Suppressor macrophage (primary cell): ENCODE data around the gene SLC46A1.

Source experiments
- DNase-seq, 4 experiments: peaks; one replicate each; pipeline ENCODE4 v3.0.0-alpha.2; 2020 to 2022

Gene SLC46A1

DNA sequence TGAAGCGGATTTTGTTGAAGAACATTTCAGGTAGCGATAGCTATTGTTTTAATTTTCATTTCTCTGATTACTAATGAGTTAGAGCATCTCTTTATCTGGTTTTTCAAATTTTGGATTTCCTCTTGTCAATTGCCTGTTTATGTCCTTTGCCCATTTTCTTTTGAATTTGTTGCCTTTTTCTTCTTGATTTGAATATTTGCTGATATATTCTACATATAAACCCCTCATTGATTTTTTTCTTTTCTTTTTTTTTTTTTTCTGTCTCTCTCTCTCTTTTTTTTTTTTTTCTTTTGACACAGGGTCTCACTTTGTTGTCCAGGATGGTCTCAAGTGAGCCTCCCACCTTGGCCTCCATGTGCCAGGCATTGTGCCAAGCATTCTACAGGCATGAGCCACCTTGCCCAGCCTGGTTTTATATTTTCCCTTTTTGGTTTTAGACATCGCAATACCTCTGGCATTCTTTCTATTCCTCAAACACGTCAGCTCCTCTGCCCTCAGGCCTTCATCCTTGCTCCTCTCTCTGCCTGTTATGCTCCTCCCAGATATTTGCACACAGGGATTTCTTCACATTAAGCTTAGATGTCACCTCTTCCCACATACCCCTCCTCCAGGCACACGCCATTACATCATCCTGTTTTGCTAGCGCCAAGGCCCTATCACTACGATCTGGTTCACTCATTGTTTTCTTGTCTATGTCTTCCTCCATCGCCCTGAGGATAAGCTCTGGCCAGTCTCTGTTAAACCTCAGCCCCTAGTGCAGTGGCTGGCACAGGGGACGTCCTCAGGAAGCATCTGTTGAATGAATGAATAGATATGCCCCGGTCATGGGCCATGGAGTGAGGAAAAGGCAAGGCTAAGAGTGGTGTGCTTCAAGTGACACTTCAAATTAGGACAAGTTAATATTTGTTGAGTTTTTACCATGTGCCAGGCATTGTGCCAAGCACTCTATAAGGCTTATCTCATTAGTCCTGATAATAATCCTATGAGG lies 25.9 kb downstream of the SLC46A1 start:
- peak in 3 of 4 experiments; percentile 59 to 66 (median 66) for DNase-seq

DNA sequence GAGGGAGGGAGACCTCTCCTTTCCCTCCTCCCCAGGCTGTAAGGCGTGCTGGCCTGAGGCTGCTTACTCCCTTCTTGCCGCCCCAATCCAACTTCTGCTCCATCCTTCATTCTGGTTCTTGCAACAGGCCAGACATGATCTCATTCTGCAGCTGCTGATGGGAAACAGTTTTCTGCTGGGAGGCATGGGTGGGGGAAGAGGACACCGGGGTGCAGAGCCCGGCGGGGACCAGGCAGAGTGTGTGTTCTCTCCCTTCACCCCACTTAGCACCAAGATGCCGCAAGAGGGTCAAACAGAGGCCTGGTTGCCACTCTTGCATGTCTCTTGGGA lies 33.1 kb downstream of the SLC46A1 start:
- DNase-seq: no peak

DNA sequence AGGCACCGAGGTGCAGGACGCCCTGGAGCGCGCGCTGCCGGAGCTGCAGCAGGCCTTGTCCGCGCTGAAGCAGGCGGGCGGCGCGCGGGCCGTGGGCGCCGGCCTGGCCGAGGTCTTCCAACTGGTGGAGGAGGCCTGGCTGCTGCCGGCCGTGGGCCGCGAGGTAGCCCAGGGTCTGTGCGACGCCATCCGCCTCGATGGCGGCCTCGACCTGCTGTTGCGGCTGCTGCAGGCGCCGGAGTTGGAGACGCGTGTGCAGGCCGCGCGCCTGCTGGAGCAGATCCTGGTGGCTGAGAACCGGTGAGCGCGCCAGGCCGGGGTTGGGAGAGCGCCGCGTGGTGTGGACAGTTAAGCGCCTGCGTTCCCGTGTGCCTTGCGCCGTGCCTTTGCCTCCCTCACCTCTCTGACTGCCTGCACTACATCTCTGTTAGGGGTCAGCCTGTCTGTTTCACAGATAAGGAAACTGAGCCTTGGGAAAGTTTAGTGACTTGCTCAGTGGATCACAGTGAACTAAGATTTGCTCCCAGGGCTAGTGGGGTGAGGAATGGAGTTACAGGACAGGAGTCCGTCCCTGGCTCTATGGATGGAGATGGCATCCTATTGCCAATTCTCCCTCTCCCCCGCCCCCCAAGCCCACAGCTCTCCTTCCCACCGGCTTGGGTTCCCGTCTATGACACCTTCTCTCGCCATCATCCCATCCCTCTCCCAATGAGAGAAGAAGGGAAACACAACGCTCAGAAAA lies 33.6 kb downstream of the SLC46A1 start:
- peak in 2 of 4 experiments; percentile 23 to 29 for DNase-seq

DNA sequence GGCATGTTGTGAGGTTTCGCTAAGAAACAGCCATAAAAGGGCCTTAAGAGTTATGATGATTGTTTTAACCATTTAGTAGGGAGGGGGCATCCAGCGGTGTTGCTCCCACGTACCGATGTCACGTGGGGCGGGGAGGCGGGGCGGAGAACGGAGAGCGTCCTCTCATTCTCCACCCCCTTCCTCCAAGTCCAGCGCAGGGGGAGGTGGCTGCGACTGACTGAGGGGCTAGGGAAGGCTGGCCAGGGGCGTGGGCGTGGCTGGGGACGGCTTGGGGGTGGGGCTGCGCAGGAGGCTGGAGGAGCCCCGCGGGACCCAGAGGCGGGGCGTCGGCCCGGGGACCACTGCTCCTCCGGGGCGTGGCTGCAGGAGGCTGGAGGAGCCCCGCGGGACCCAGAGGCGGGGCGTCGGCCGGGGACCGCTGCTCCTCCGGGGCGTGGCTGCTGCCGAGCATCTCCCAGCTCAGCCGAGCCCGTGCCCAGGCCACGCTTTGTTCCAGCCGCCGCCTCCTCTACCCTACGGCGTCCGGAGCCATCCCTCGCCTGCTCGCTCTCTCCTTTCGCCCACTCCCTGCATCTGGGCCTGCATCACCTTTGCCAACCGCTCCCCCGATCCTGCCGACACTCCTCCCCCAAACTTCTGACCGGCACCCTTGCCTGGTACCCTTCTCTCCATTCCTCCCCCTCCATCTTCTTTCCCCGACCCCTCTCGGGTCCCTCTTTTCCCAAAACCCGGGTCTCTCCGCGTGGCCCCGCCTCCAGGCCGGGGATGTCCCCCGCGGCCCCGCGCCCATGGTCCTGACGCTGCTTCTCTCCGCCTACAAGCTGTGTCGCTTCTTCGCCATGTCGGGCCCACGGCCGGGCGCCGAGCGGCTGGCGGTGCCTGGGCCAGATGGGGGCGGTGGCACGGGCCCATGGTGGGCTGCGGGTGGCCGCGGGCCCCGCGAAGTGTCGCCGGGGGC lies 34.5 kb downstream of the SLC46A1 start, which contains the start of gene SARM1:
SARM1 (plus strand) TSS at position 450 of the 958 bp plus-strand sequence; CDS start at position 789, 339 bp downstream.
- peak in 2 of 4 experiments; percentile 51 to 54 for DNase-seq

DNA sequence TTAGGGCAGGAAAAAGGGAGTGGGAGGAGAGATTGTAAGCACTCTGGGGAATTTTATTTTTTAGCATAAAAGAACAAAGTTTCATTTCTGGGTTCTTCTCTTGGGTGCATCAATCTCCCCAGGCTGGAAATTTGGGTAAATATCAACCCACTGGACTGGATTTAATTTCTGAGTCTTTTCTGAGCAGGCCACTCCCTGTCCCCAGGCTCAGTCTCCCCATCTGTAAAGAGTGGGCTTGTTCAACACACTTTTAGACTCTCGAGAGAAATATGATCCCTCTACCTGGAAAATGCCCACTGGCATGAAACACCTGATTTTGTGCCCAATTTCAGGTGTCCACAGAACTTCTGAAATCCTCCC lies 35.3 kb downstream of the SLC46A1 start:
- no peak for DNase-seq

DNA sequence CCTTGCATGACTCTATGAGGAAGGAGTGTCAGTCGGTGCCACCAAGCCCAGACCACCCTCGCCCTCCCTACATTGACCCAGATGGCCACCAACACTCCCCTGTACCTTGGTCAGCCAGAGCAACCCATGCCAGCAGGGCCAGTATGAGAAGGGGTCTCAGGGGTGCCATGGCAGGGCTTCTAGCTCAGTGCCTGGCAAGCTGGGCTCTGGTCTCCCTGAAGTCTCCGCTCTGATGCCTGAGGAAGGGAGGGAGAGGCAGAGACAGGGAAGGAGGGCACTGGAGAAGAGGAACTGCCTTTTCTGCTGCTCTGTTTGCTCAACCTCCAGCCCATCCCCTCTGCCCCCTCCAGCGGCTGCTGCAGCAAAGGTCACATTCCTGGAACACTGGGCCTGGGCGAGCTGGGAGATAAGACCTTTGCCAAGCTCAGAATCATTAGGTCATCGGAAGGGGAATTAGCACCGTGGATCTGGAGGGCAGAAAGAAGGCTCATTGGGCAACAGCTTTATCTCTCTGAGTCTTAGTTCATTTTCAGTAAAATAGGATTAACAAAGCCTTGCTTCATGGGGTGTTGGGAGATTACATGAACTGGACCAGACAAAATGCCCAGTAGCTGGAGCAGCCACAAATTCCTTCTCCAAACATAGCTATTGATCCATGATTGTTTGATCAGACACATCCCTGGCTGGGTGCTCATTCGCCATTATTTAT lies 35.8 kb downstream of the SLC46A1 start, which contains the start of gene VTN:
VTN (minus strand) TSS at position 273 of the 709 bp plus-strand sequence; CDS start at position 169, 104 bp downstream.
- peak; percentile 43 to 69 (median 62) for DNase-seq

DNA sequence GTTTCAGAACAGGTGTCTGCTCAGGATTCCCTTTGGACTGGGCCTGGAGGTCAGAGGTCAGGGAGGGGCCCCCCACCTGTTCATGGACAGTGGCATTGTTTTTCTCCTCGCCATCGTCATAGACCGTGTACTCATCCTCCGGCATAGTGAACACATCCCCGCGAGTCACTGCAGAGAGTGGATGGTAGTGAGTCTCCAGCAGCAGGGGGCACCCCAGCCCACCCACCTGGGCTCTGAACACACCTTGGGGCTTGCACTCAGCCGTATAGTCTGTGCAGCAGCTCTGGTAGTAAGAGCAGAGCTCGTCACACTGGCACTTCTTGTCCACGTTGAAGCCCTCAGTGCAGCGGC lies 36.4 kb downstream of the SLC46A1 start:
- DNase-seq: no peak

DNA sequence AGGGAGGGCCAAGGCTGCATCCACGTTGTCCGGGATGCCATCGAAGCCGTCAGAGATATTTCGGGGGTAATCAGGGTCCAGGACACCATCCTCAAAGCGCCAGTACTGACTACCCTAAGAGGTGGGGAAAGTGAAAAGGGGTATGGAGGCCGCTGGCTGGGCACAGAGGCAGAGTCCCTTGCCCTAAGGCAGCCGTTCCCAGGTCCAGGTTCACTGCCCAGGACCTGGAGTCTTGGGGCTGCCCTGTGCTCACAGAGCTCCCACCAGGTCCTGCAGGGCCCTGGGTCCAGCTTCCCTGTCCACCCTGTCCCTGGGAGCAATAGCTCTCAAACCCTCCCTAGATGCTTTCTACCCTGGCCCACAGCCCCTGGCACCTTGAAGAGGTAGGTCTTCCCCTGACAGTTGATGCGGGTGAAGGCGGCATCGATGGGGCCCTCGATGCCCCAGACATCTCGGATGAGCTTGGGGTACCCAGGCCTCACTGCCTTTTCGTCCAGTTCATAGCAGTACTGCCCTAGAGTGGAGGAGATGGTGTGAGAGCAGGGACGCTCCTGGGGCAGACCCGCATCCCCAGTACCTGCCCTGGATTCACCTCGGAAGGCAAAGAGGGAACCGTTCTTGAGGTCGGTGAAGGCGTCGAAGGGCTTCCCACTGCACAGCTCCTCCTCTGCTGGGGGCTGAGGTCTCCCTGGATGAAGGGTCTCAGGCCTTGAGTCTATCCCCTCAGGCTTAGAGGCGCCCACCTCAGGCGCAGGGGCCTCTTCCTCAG lies 36.9 kb downstream of the SLC46A1 start:
- DNase-seq: no peak

DNA sequence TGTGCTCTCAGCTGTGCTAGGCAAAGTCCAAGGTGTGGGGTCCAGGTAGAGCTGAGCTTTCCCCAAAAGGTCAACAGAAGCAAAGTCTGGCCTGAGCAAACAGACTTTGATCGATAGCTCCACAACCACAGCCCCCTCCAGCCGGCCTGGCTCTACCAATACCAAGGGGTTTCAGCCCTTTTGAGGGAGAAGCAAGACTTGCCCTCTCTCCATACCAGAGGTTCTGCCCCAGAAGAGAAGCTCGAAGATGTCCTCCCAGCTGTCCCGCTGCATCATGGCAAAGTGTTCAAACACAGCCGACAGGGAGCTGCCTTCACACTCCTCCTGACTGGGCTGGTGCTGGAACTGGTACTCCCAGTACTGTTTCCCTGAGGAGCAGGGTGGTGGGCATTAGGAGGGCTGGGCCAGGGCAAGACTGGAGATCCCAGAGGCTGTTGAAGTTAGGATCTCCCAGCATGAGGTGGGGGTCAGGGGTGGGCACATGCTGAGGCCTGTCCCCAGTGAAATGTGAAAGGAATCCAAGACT lies 37.6 kb downstream of the SLC46A1 start:
- DNase-seq: no peak

DNA sequence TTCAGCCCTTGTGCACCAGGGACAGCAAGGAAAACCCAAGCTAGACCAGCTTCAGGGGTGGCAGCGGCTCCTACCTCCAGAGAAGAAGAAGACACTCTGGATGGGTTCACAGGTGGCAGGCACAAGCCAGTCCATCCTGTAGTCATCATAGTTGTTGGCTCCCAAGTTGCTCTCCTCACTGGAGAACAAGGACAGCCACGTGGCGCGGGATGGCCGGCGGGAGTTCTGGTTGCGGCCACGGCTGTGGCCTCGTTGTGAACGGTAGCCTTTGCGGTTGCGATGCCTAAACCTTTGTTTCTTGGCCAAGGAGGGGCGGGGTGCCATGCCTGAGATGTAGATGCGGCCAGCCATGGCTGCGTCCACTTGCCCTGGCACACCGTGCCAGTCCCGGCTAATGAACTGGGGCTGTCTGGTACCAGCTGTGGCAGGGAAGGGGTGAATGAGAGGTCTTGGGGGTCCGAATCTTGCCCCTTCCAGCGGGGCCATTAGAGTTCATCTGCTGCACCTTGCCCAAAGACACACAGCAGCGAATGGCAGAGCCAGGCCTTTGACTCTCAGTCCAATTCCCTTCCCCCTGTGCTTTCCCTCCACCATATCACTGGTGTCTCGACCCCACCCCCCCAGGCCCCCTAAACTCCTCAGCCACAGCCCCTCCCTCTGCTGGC lies 38.2 kb downstream of the SLC46A1 start:
- no peak for DNase-seq

DNA sequence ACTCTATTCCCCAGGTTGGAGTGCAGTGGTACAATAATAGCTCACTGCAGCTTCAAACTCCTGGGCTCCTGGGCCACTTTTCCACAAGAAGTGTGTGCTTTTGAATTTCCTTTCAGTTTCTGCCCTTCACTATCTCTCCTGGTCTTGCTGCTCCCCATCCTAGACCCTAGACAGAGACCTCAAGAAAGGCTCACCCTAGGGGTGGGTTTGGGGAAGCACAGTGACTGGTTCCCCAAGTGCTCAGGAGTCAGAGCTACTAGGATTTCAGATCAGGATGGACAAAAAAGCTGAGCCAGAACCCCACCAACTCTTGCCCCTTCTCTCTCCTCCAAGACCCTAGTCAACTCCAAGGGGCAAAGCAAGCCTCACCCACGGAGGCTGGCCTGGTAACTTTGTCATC lies 39.4 kb downstream of the SLC46A1 start:
- DNase-seq: no peak

DNA sequence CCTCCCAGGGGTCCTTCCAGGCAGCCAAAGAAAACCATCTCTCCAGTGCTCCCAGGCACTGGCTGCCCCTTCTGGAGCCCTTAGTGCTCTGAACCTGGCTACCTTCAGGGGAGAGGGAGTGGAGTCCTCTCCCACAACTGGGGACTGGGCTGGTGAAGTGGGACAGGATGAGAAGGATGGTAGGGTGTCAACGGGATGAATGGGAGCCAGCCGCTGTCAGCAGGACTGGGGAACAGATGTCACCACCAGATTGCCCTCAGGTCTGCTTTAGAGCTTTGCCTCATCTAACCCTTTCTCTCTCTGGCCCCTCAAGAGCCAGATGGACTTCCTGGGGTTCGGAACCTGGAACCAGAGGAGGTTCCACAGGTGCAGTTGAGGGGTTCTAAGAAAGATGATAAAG lies 40.5 kb downstream of the SLC46A1 start:
- no peak for DNase-seq

DNA sequence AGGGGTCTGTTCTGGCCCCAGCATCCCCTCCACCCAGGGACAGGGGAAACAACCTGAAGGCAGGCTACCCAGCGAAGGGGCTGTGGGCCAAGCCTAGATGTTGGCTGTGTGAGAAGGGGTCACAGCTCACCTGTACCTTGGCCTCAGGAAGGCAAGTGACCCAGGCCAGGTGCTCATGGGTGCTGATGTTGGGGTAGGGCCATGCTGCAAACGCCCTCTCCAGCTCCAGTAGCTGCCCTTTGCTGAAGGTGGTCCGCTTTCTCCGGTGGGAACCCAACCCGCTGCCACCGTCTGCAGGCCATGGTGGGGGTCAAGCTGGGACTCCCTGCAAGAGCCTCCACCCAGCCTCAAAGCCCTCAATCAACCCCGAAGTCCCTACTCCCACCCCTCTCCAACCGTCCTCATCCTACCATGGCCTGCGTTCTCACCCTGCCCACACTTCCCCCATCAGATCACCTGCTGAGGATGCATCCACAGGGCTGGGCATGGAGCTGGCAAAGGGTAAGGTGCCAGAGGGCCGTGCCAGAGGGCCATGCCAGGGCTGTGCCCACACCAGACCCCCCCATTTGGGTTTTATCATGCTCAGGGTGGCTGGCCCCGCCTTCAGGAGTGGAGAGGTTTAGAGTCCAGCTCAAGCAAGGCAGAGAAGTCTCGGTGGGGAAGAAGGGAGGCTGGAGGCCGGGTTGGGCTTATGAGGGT lies 41.2 kb downstream of the SLC46A1 start, which contains the start of gene SEBOX:
SEBOX (minus strand) TSS at position 535 of the 699 bp plus-strand sequence; CDS start at position 487, 48 bp downstream.
- DNase-seq: no peak

DNA sequence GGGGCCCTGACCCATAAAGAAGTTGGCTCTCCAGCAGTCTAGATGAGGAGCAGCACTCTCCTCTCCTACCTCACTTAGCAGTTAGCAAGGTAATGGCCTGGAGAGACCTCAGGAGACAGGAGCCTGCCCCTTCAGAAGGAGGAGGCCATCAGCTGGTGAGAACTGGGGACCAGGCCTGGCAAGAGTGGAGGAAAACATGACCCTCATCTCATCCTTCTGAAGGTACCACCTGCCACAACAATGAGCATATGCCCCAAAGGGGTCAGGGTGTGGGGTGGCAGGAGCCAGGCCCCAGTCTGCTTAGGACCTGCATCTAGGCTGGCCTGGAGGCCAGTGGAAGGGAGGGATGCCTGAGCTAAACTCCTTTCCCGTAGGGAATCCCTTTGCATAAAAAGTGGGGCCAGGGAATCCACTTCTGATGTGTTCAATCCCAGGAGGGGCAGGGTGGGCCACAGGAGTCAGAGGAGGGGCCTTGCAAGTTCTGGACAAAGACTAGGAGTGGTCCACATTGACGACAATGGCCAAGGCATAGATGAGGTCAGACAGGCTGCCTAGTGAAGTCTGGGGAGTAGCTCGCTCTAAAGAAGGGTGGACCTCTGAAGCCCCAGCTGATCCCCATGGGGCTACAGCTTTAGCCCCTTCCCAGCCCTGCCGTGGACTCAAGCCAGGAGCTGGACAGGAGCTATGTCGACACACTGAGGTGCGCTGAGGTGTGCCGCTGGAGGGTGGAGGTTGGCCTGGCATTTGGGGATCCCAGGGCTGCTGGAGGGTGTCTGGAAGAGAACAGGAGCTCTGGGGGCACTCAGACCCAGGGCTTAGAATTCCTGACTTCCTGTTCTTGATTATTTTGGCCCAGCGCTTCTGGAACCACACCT lies 42.0 kb downstream of the SLC46A1 start:
- DNase-seq: no peak

DNA sequence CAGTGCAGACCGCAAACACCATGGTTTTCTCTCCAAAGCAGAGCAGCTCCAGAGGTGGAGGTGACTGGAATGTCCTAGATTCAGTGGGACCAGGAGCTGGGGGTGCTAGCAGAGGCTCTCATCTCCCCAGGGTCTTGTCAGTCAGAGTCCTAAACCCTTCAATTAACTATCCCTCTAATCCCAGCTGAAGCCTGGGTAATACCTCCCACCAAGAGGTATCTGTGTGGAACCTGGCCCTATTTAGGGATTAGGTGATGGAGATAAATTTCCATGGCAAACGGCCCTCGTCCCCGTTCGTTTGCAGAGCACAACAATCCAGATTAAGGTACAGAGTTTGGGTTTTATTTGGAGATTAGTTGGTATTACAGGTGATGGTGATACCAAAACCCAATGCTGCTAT lies 42.8 kb downstream of the SLC46A1 start:
- no peak for DNase-seq

DNA sequence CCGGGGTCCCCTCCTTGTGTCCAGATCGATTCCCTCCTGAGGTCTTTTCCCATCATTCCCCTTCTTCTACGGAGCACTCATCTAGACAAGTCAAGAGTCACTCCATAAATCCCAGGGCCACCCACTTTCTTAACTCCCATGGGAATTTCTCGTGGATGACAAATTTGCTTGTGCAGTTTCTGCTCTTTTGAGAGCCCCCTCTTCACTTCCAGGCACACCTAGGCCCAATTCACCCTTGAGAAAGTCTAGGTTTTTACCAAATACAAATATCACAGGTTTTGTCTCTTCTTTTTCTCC lies 48.2 kb downstream of the SLC46A1 start:
- no peak for DNase-seq

DNA sequence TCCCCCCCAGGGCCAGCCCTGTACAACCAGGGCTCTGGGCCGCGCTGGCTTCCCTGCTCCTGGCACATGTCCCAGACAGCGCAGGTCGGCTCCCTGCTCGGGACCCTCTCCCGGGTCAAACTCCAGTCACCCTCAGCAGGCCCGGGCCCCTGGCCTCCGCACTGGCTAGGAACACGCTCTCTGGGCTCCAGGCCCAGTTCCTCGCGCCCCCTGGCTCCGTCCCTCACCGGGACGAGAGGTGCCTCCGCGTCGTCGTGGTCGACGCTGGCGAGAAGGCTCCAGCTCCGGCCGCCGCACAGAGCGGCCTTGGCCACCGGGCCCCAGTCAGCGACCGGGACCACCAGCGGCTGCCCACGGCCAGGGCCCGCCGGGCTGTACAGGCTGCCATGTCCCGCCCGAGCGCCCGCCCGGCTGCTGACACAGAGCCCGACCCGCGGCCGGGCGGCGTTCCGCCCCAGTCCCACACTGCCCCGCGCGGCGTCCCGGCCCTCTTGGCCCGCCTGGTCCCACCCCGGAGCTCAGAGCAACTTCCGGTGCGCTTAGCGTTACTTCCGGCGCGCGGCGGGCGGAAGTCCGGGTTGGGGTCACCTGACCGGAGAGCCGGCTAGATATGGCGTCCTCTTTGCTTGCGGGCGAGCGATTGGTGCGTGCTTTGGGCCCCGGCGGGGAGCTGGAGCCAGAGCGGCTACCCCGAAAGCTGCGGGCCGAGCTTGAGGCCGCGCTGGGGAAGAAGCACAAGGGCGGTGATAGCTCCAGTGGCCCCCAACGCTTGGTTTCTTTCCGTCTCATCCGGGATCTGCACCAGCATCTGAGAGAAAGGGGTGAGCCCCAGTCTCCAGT lies 48.7 kb downstream of the SLC46A1 start, which contains the start of gene POLDIP2:
POLDIP2 (minus strand) TSS at position 467 of the 840 bp plus-strand sequence; CDS start at position 388, 79 bp downstream.
- DNase-seq: peak; percentile 97 to 98 (median 98)
